Measurements from ENCODE around the gene RASGRP2.

DNA sequence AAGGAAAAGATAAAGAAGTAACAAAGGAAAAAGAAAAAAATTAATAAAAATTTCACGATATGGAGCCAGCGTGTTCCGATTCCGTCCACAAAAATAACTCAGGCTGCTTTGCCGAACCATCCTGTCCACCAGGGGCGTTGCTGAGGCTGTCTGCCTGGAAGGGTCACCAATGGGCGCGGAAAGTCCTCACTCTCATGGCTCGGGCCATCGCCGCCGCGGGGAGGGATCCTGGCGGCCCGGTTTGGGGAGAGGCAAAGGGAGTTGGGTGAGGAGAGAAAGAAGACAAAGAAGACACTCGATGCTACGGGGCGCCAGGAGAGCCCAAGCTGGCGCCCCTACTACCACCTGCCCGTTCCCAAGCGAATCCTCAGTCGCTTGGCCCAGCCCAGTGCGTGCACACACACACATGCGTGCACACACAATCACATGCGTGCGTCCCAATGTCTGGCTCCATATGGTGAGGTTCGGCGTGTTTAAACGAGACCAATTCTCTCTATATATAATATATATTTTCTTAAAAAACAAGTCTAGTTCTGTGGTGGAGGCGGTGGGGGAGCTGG, 21.4 kb upstream of the RASGRP2 start:
- TF ChIP-seq, protein P1, sequence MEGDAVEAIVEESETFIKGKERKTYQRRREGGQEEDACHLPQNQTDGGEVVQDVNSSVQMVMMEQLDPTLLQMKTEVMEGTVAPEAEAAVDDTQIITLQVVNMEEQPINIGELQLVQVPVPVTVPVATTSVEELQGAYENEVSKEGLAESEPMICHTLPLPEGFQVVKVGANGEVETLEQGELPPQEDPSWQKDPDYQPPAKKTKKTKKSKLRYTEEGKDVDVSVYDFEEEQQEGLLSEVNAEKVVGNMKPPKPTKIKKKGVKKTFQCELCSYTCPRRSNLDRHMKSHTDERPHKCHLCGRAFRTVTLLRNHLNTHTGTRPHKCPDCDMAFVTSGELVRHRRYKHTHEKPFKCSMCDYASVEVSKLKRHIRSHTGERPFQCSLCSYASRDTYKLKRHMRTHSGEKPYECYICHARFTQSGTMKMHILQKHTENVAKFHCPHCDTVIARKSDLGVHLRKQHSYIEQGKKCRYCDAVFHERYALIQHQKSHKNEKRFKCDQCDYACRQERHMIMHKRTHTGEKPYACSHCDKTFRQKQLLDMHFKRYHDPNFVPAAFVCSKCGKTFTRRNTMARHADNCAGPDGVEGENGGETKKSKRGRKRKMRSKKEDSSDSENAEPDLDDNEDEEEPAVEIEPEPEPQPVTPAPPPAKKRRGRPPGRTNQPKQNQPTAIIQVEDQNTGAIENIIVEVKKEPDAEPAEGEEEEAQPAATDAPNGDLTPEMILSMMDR (conservative IDR thresholded peaks at IDR 0.05; ENCODE audit: low read depth in 2 of 2) = peak; percentile 68 to 71
- TF ChIP-seq POLR2AphosphoS5 (IDR thresholded peaks at IDR 0.05; ENCODE audit: low read depth) = peak; percentile 49; the same call in 1 of the 2 replicates

Data from GM23338 (cell line).